GM10266 (cell line): ENCODE measurements around the gene ZNF407.

Experiments used
- DNase-seq: peaks from one replicate; pipeline ENCODE4 v3.0.0; 2012; ENCODE audit errors: extremely low spot score
- CTCF ChIP-seq: IDR thresholded peaks from 2 replicates; pipeline ENCODE4 v1.5.1; 2012; ENCODE audit warnings: mild to moderate bottlenecking, low read depth; ENCODE audit not compliant: control insufficient read depth, insufficient read depth; ENCODE audit errors: missing control alignments

The ZNF407 gene

GRCh38 chr18:74878267-74878666 is 280.6 kb downstream of the ZNF407 start:
- TF ChIP-seq CTCF = no peak

DNA sequence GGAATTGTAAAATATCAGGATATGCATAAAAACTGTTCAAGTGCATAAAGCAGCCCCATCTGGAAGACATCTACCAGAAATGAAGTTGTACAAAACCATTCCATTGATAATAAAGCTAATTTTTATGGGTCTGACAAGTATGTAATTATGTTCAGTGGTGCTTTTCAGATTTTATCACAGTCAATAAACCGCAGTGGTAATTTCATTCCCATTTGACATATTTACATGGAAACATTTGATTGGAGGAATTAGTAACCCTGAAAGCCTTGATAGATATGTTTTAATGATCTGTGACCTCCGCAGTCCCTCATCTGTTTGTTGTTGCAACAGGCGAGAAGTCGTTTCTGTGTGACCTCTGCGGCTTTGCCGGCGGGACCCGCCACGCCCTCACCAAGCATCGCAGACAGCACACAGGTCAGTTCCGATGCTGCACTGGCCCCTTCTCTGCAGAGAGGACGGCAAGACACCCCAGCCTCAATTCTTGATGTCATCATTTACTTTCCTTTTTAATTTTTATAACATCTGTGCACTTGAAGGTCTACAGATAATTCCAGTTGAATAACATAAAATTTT is 283.1 kb downstream of the ZNF407 start:
- DNase-seq = no peak
- no peak for TF ChIP-seq CTCF

More at GRCh38 chr18:74878267-74878666, 280.6 kb downstream of the ZNF407 start:
- DNase-seq = no peak

DNA sequence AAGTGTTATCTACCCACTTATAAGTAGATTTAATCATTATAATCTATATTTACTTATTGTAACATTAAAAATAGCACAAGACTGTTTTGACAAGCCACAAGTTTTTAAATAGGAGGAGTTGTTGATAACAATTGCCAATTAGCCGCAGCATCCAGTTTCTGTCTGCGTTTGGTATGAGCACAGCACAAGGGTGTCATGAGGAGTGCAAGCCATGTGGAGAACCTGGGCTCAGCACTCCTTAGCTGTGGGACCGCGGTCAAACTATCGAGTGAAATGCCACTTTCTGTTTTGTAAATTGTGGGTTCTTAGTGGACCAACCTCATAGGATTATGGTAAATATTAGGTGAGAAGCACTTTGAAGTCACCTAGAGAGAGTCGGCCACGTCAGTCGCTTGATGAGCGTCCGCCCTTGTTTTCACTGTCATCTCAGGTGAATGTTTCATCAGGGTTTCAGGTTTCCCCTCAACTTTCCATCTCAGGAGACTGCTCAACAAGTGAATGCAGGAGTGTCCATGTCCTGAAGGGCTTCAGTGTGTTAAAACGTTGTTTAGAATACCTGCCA is 294.5 kb downstream of the ZNF407 start:
- no peak for DNase-seq
- no peak for TF ChIP-seq CTCF

DNA sequence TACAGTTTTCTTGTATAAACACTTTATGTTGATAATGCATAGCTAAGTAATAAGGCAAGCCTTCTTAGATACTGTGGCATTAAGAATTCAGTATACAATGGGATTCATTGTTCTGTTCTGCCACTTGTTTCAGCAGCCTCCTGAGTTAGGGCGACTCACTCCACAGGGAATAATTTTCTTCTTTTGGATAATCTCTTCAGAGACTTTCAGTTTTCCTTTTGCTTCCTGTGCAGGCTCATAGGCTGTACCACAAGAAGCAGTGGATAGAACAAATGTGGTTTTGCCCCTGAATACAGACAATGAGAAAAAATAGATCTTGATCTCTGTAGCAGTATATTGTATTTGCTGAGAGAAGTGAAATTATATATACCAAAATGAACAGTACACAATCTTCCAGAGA is 298.0 kb downstream of the ZNF407 start:
- no peak for DNase-seq
- no peak for TF ChIP-seq CTCF

GRCh38 chr18:74896390-74896991 is 298.8 kb downstream of the ZNF407 start:
- peak; percentile 8 for DNase-seq
- TF ChIP-seq CTCF = peak; percentile 72

- DNase-seq = no peak
- TF ChIP-seq CTCF = no peak
Observed at GRCh38 chr18:74897971-74898657, 300.4 kb downstream of the ZNF407 start.

DNA sequence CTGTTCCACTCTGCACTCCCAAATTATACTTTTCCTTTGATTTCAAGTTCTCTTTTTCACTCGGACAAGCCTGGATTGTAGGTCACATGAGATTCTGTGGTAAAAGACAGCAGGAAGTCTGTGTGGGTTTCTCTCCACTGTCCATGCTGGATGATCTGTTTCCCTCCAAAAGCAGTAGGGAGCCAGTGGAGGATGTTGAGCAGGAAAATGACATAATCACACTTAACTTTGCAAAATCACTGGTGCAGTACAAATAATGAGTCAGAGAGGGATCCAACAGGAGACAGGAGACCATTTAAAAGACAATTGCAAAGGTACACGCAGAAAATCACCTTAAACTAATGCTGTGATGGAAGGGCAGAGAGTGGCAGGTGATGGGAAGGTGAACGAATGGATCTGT is 301.3 kb downstream of the ZNF407 start:
- no peak for DNase-seq
- TF ChIP-seq CTCF = no peak
